ENCODE results near the gene HK2. TPM values are rescaled to one million over a fixed set of nuclear protein-coding genes. Genes with fewer than 3 reads are reported as not detected.
A peak's percentile ranks its signal among the peaks of the same experiment; 100 is the strongest.
"Not testable (repeated sequence)": the region's sequence is repeated elsewhere in the genome, so short reads cannot be mapped to it uniquely, and the experiment has no call there.

Gene HK2
- total and polyA plus RNA-seq, 5 experiments from 2014 or later: 1.2 to 7.3 (median 5.7) TPM

- Mint-ChIP-seq H3K27ac (no peak overlapping the region), H3K27me3 (peaks cover 0 to 9% (median 5%) of the 10 kb centered on the region in 5 donors), H3K4me1 (peaks cover 0 to 2% (median 0%) of the 10 kb centered on the region in 4 donors), H3K36me3 (peaks cover 0 to 12% (median 5%) of the 10 kb centered on the region in 3 donors), H3K9me3 (peaks cover 0 to 12% (median 4%) of the 10 kb centered on the region in 9 donors), H3K4me3 (no peak overlapping the region)
- DNase-seq (no peak), ATAC-seq (no peak)
- POLR2A ChIA-PET: no interaction called here
Observed at GRCh38 chr2:74902281-74902860, 68.4 kb downstream of the HK2 start.

DNA sequence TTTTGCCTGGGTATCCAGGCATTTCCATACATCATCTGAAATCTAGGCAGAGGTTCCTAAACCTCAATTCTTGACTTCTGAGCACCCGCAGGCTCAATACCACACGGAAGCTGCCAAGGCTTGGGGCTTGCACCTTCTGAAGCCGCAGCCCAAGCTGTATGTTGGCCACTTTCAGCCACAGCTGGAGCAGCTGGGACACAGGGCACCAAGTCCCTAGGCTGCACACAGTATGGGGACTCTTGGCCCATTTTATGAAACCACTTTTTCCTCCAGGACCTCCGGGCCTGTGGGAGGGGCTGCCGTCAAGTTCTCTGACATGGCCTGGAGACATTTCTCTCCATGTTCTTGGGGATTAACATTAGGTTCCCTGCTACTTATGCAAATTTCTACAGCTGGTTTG lies 72.5 kb downstream of the HK2 start:
- peaks cover 8 to 12% (median 11%) of the 10 kb centered on the region in 4 donors for H3K4me1 Mint-ChIP-seq
- POLR2A ChIA-PET: no interaction called here
- no peak for DNase-seq
- H3K27me3 Mint-ChIP-seq: peaks cover 25 to 40% (median 27%) of the 10 kb centered on the region in 5 donors
- H3K4me3 Mint-ChIP-seq: no peak overlapping the region
- no peaks in the 10 kb centered on the region for H3K9me3 Mint-ChIP-seq
- no peaks in the 10 kb centered on the region for H3K36me3 Mint-ChIP-seq
- no peak overlapping the region for H3K27ac Mint-ChIP-seq
- ATAC-seq: no peak

- DNase-seq: not testable (repeated sequence)
Observed at GRCh38 chr2:74907560-74907959, 73.6 kb downstream of the HK2 start.

GRCh38 chr2:74908748-74909444 lies 75.0 kb downstream of the HK2 start:
- ATAC-seq: no peak
- Mint-ChIP-seq H3K27me3 (peaks cover 35 to 59% (median 37%) of the 10 kb centered on the region in 5 donors), H3K4me1 (peaks cover 6 to 12% (median 11%) of the 10 kb centered on the region in 4 donors), H3K36me3 (no peaks in the 10 kb centered on the region), H3K9me3 (no peaks in the 10 kb centered on the region), H3K4me3 (peak overlapping the region in 7 of 10 donors; percentile 12 to 64 (median 23)), H3K27ac (no peak overlapping the region)
- no peak for DNase-seq
- POLR2A ChIA-PET: no interaction called here

More at GRCh38 chr2:74907560-74907959, 73.6 kb downstream of the HK2 start:
- H3K27me3 Mint-ChIP-seq: peaks cover 31 to 46% (median 33%) of the 10 kb centered on the region in 5 donors
- peaks cover 6 to 12% (median 11%) of the 10 kb centered on the region in 4 donors for H3K4me1 Mint-ChIP-seq
- POLR2A ChIA-PET, H3K36me3 Mint-ChIP-seq, H3K4me3 Mint-ChIP-seq, H3K27ac Mint-ChIP-seq, H3K9me3 Mint-ChIP-seq, ATAC-seq: not testable (repeated sequence)

DNA sequence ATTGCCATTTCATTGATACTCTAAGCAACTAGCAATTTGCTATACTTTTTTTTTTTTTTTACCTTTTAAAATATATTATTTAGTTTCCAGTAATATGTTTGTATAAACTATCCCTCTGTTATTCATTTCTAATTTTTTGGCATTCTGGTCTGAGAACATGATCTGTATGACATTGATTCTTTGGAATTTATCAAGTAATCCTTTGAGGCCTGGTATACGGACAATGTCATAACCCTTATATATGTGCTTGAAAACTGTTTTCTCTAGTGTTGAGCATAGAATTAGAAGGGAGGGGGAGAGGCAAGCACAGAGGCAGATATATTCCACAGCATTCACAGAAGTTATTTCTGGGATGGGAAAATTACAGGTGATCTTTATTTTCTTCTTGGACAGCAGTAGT lies 76.3 kb downstream of the HK2 start:
- no peak for DNase-seq
- Mint-ChIP-seq H3K27me3 (peaks cover 42 to 73% (median 43%) of the 10 kb centered on the region in 5 donors), H3K4me1 (peaks cover 6 to 12% (median 11%) of the 10 kb centered on the region in 4 donors), H3K4me3 (no peak overlapping the region), H3K27ac (peak overlapping the region in 1 of 10 donors; percentile 6), H3K9me3 (no peaks in the 10 kb centered on the region), H3K36me3 (no peaks in the 10 kb centered on the region)
- POLR2A ChIA-PET: no interaction called here
- no peak for ATAC-seq

DNA sequence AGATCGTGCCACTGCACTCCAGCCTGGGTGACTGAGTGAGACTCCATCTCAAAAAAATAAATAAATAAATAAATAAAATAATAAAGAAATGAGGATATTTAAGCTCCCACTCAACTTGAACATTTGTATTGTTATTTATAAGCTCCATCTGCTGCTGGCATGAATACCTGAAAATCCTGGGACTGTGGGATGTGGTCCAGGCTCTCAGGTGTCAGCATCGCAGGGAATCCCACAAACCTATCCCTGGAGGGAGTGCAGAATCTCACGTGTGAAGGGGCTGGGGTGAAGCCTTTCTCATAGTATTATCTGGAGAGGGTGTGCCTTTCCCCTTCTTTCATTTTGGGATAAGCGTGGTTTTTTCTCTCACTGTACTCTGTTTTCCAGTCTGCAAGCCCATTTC lies 77.1 kb downstream of the HK2 start:
- POLR2A ChIA-PET: no interaction called here
- DNase-seq: no peak
- peaks cover 42 to 81% (median 45%) of the 10 kb centered on the region in 5 donors for H3K27me3 Mint-ChIP-seq
- H3K9me3 Mint-ChIP-seq: no peaks in the 10 kb centered on the region
- ATAC-seq: no peak
- H3K36me3 Mint-ChIP-seq: no peaks in the 10 kb centered on the region
- no peak overlapping the region for H3K27ac Mint-ChIP-seq
- H3K4me3 Mint-ChIP-seq: no peak overlapping the region
- peaks cover 6 to 16% (median 11%) of the 10 kb centered on the region in 4 donors for H3K4me1 Mint-ChIP-seq

GRCh38 chr2:74915743-74916142 lies 81.8 kb downstream of the HK2 start:
- POLR2A ChIA-PET: no interaction called here
- peak overlapping the region in 1 of 10 donors; percentile 52 for H3K27ac Mint-ChIP-seq
- H3K27me3 Mint-ChIP-seq: peaks cover 20 to 52% (median 30%) of the 10 kb centered on the region in 5 donors
- DNase-seq (no peak), ATAC-seq (no peak)
- H3K4me3 Mint-ChIP-seq: no peak overlapping the region
- H3K4me1 Mint-ChIP-seq: peaks cover 1 to 11% (median 7%) of the 10 kb centered on the region in 4 donors
- no peaks in the 10 kb centered on the region for H3K9me3 Mint-ChIP-seq
- no peaks in the 10 kb centered on the region for H3K36me3 Mint-ChIP-seq

- Mint-ChIP-seq H3K4me3 (no peak overlapping the region), H3K36me3 (no peaks in the 10 kb centered on the region), H3K27me3 (peaks cover 19 to 52% (median 26%) of the 10 kb centered on the region in 5 donors), H3K4me1 (peaks cover 1 to 11% (median 7%) of the 10 kb centered on the region in 4 donors), H3K27ac (no peak overlapping the region), H3K9me3 (no peaks in the 10 kb centered on the region)
- DNase-seq (no peak), ATAC-seq (no peak)
- POLR2A ChIA-PET: no interaction called here
Observed at GRCh38 chr2:74916394-74916793, 82.5 kb downstream of the HK2 start.

GRCh38 chr2:74917702-74918619 lies 84.0 kb downstream of the HK2 start:
- ATAC-seq (no peak), DNase-seq (no peak)
- POLR2A ChIA-PET: no interaction called here
- Mint-ChIP-seq H3K4me1 (peaks cover 1 to 13% (median 7%) of the 10 kb centered on the region in 4 donors), H3K9me3 (no peaks in the 10 kb centered on the region), H3K36me3 (no peaks in the 10 kb centered on the region), H3K4me3 (peak overlapping the region in 1 of 10 donors; percentile 55), H3K27me3 (peaks cover 4 to 42% (median 17%) of the 10 kb centered on the region in 5 donors), H3K27ac (peak overlapping the region in 1 of 10 donors; percentile 58)

GRCh38 chr2:74919827-74920226 lies 85.9 kb downstream of the HK2 start:
- no peaks in the 10 kb centered on the region for H3K9me3 Mint-ChIP-seq
- POLR2A ChIA-PET: no interaction called here
- no peaks in the 10 kb centered on the region for H3K36me3 Mint-ChIP-seq
- H3K27me3 Mint-ChIP-seq: peaks cover 3 to 23% (median 10%) of the 10 kb centered on the region in 5 donors
- peak overlapping the region in 3 of 10 donors; percentile 14 to 62 (median 44) for H3K27ac Mint-ChIP-seq
- DNase-seq (peak; percentile 68 to 85 (median 76)), ATAC-seq (peak; percentile 92 to 93)
- H3K4me3 Mint-ChIP-seq: peak overlapping the region; percentile 32 to 78 (median 61)
- peaks cover 1 to 14% (median 7%) of the 10 kb centered on the region in 4 donors for H3K4me1 Mint-ChIP-seq

GRCh38 chr2:74921236-74921736 lies 87.4 kb downstream of the HK2 start:
- H3K27ac Mint-ChIP-seq: peak overlapping the region in 3 of 10 donors; percentile 16 to 75 (median 22)
- ATAC-seq (no peak), DNase-seq (no peak)
- H3K9me3 Mint-ChIP-seq: no peaks in the 10 kb centered on the region
- peaks cover 0 to 10% (median 6%) of the 10 kb centered on the region in 5 donors for H3K27me3 Mint-ChIP-seq
- no peaks in the 10 kb centered on the region for H3K36me3 Mint-ChIP-seq
- H3K4me1 Mint-ChIP-seq: peaks cover 1 to 9% (median 5%) of the 10 kb centered on the region in 4 donors
- POLR2A ChIA-PET: no interaction called here
- H3K4me3 Mint-ChIP-seq: peak overlapping the region in 3 of 10 donors; percentile 11 to 57 (median 34)

DNA sequence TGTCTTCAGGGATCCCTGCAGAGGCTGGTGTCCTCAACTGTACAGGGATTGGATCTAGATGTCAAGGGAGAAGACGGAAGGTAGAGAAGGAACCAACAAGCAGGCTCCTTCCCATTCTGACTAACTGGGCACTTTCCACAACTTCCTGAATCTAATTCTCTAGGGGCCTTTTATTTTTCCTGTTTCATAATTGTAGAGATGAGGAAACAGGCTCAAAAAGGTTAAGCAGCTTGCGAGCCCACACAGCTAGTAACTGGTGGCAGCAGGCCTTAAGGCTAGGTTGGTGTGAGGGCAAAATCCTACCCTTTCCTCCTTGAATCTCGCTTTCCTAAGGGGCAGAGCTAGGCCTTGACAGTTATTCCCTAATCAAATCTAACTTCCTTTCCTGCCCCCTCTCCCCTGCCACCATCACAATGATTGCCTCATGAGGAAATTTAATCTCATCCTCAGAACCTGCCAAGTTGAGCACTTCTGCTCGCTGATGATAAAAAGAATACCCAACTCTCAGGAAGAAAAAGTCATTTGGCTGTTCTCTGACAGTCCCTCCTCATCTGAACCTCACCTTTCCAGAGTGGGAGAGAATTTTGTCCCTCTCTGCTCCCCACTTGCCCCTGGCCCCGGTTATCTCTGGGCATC lies 88.8 kb downstream of the HK2 start:
- H3K9me3 Mint-ChIP-seq: peaks cover 0 to 8% (median 0%) of the 10 kb centered on the region in 9 donors
- H3K36me3 Mint-ChIP-seq: no peaks in the 10 kb centered on the region
- H3K4me3 Mint-ChIP-seq: no peak overlapping the region
- peaks cover 1 to 9% (median 5%) of the 10 kb centered on the region in 4 donors for H3K4me1 Mint-ChIP-seq
- H3K27ac Mint-ChIP-seq: peak overlapping the region in 2 of 10 donors; percentile 43 to 72
- peaks cover 0 to 5% (median 0%) of the 10 kb centered on the region in 5 donors for H3K27me3 Mint-ChIP-seq
- POLR2A ChIA-PET: no interaction called here
- DNase-seq (no peak), ATAC-seq (no peak)
